IPS-15b (cell line): ENCODE results near the gene KLHL8.

Experiments
- H3K27me3 ChIP-seq: one replicate; pipeline ENCODE4 v1.6.1; 2013; ENCODE audit warnings: low read length; ENCODE audit not compliant: control insufficient read depth, insufficient read depth
- H3K36me3 ChIP-seq: one replicate; pipeline ENCODE4 v1.6.1; 2013; ENCODE audit warnings: low read length; ENCODE audit not compliant: control insufficient read depth, insufficient read depth
- H3K4me1 ChIP-seq: one replicate; pipeline ENCODE4 v1.6.1; 2013; ENCODE audit warnings: mild to moderate bottlenecking, low read length; ENCODE audit not compliant: control insufficient read depth, insufficient read depth
- H3K4me3 ChIP-seq: one replicate; pipeline ENCODE4 v1.5.1; 2013; ENCODE audit warnings: low read depth, low read length
- H3K9ac ChIP-seq: one replicate; pipeline ENCODE4 v1.6.1; 2013; ENCODE audit warnings: low read depth, mild to moderate bottlenecking, low read length
- H3K9me3 ChIP-seq: one replicate; pipeline ENCODE4 v1.6.1; 2013; ENCODE audit warnings: mild to moderate bottlenecking, low read length; ENCODE audit not compliant: control insufficient read depth, insufficient read depth

Gene KLHL8

DNA sequence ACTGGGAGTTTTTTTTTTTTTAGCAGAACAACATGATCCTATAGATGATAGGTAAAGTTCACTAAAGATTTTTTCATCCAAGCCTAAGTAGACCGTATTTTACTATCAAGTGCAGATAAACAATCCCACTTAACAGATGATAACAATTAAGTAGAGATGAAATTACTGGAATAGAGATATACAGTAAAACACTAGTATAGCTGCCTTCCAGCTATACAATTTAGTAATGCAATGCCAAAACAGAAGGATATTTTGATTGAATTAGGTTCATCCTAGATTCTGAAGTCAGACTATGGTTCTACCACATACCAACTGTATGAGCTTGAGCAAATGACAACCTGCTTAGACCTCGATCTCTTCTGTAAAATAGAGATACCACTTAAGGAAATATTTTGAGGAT lies 24.3 kb downstream of the KLHL8 start:
- no peak overlapping the region for H3K4me3 ChIP-seq
- H3K4me1 ChIP-seq, result peaks cover 2% of the 10 kb centered on the region
- no peaks in the 10 kb centered on the region for H3K9me3 ChIP-seq
- H3K36me3 ChIP-seq, result no peaks in the 10 kb centered on the region
- no peak overlapping the region for H3K9ac ChIP-seq
- no peaks in the 10 kb centered on the region for H3K27me3 ChIP-seq

DNA sequence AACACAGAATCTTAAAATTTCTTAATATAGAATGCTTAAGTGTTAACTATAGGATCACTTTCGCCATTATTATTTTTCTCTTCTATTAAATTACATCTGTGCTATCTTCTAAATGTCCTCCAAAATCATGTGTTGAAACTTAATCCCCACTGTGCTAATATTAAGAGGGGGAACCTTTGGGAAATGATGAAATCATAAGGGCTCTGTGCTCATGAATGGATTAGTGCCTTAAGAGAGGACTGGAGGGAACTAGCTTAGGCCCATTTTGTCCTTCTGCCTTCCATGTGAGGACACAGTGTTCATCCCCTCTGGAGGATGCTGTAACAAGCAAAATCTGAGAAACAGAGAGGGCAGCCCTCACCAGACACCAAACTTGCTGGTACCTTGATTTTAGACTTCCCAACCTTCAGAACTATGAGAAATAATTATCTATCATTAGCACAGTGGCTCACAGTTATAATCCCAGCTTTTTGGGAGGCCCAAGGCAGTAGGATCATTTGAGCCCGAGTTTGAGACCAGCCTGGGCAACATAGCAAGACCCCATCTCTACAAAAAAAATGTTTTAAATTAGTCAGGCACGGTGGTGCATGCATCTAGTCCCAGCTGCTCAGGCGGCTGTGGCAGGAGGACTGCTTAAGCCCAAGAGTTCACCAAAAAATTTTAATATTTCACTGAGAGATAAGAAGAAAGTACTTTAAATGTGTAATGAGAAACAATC lies 26.3 kb downstream of the KLHL8 start:
- Histone ChIP-seq H3K27me3 (no peaks in the 10 kb centered on the region), H3K4me1 (peaks cover 2% of the 10 kb centered on the region), H3K4me3 (no peak overlapping the region), H3K9me3 (no peaks in the 10 kb centered on the region), H3K9ac (no peak overlapping the region), H3K36me3 (no peaks in the 10 kb centered on the region)

DNA sequence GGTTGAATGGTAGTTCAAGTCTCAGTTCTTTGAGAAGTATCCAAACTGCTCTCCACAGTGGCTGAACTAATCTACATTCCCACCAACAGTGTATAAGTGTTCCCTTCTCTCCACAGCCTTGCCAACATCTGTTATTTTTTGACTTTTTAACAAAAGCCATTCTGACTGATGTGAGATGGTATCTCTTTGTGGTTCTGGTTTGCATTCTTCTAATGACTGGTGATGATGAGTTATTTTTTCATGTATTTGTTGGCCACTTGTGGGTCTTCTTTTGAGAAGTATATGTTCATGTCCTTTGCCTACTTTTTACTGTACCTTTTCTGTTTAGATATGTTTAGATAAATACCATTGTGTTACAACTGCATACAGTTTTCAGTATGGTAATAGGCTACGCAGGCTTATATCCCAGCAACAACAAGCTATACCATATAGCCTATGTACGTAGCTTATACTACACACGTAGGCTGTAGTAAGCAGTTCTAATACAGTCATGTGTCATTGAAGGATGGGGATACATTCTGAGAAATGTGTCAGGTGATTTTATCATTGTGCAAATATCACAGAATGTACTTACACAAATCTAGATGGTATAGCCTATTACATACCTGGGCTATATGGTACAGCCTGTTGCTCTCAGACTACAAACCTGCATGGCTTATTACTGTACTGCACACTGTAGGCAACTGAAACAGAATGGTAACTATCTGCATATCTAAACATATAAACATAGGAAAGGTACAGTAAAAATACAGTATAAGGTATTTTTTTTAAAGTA lies 28.1 kb downstream of the KLHL8 start:
- H3K4me1 ChIP-seq, result peaks cover 2% of the 10 kb centered on the region
- H3K4me3 ChIP-seq, result no peak overlapping the region
- H3K27me3 ChIP-seq, result no peaks in the 10 kb centered on the region
- H3K36me3 ChIP-seq, result no peaks in the 10 kb centered on the region
- no peaks in the 10 kb centered on the region for H3K9me3 ChIP-seq
- no peak overlapping the region for H3K9ac ChIP-seq

DNA sequence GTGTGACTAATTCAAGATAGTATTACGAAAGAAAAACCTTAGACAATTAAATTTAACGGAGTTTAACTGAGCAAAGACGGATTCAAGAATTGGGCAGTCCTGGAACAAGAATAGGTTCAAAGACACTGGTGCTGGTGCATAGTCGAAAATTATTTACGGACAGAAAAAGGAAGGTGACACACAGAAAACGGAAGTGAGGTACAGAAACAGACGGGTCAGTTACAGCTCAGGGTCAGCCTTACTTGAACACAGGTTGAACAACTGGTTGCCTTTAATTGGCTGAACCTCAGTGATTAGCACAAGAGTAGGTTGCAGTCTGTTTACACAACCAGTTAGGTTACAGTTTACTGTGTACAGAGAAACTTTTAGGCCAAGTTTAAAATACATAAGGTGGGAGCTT lies 31.5 kb downstream of the KLHL8 start:
- H3K9ac ChIP-seq, result no peak overlapping the region
- H3K4me3 ChIP-seq, result no peak overlapping the region
- H3K9me3 ChIP-seq, result no peaks in the 10 kb centered on the region
- H3K36me3 ChIP-seq, result no peaks in the 10 kb centered on the region
- no peaks in the 10 kb centered on the region for H3K27me3 ChIP-seq
- H3K4me1 ChIP-seq, result no peaks in the 10 kb centered on the region

DNA sequence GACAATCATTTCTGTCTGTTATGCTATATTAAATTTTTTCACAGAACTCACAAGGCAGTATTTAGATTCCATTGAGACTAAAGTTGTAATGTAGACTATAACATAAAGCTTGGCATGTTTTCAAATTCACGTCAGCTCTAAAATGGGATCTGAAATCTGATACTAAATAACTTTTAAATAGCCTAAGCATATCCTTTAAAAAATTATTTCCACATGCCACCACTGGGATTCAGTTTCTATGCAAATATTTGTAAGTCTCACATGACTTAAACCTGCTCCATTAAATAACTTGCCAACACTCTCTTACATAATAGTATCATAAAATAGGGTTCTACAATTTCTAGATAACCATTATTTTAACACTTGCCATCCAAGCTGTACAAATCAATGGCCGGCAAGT lies 32.4 kb downstream of the KLHL8 start:
- Histone ChIP-seq H3K36me3 (no peaks in the 10 kb centered on the region), H3K9ac (no peak overlapping the region), H3K4me3 (no peak overlapping the region), H3K4me1 (no peaks in the 10 kb centered on the region), H3K27me3 (no peaks in the 10 kb centered on the region), H3K9me3 (no peaks in the 10 kb centered on the region)

DNA sequence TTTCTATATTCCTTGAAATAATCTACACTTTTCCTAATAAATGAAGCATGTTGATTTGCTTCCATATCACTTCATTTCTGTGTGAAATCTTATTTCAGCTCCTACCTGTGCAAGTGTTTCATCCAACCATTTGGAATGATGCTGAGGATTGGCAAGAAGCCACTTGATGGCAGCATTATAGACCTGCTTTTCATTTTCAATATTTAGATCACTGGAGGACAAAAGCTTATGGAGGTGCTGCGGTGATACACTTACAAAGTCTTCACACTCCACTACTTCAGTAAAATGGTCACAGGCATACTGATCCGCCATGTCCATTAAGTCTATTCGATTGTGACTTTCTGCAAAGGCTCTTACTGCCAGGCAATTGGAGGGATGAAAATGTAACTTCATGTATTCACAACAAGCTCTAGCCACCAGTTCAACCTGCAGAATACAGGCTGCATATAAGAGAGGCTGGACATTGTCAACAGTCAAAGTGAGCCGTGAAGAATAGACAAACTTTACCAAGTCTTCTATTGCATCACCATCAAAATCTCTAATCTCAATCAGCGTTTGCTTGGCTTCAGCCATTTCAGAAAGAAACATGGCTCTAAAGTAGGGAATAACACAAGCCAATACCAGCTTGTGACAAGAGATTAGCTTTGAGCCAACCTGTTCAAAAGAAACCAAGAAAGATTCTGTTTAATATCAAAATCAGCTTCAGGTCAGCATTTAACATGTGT lies 35.1 kb downstream of the KLHL8 start:
- no peaks in the 10 kb centered on the region for H3K4me1 ChIP-seq
- no peak overlapping the region for H3K9ac ChIP-seq
- H3K9me3 ChIP-seq, result no peaks in the 10 kb centered on the region
- no peak overlapping the region for H3K4me3 ChIP-seq
- no peaks in the 10 kb centered on the region for H3K36me3 ChIP-seq
- H3K27me3 ChIP-seq, result no peaks in the 10 kb centered on the region

DNA sequence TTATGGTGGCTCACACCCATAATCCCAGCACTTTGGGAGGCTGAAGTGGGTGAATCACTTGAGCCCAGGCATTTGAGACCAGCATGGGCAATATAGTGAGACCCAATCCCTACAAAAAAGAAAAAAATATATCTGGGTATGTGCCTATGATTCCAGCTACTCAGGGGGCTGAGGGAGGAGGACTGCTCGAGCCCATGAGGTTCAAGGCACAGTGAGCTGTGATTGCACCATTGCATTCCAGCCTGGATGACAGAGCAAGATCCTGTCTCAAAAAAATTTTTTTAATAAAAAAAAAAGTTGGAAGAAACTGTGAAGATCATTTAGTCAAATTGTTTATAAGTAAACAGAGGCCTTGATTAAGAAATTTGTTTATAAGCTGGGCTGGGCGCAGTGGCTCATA lies 39.7 kb downstream of the KLHL8 start:
- Histone ChIP-seq H3K9me3 (no peaks in the 10 kb centered on the region), H3K9ac (no peak overlapping the region), H3K27me3 (no peaks in the 10 kb centered on the region), H3K36me3 (no peaks in the 10 kb centered on the region), H3K4me3 (no peak overlapping the region), H3K4me1 (no peaks in the 10 kb centered on the region)

DNA sequence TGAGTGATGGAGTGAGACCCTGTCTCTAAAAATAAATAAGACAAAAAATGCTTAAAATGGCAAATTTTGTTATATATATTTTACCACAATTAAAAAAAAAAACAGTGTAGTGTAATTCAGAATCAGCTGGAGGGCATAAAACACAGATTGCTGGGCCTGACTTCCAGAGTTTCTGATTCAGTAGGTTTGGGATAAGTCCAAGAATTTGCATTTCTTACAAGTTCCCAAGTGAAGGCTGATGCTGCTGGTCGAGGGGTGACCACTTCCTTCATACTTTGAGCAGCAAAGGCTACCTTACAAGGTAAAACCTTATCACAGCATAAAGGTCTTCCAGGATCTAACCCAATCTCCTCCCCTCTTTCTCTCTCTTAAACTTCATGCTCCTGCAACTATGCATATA lies 40.7 kb downstream of the KLHL8 start:
- Histone ChIP-seq H3K4me1 (no peaks in the 10 kb centered on the region), H3K9ac (no peak overlapping the region), H3K36me3 (no peaks in the 10 kb centered on the region), H3K9me3 (no peaks in the 10 kb centered on the region), H3K4me3 (no peak overlapping the region), H3K27me3 (no peaks in the 10 kb centered on the region)

DNA sequence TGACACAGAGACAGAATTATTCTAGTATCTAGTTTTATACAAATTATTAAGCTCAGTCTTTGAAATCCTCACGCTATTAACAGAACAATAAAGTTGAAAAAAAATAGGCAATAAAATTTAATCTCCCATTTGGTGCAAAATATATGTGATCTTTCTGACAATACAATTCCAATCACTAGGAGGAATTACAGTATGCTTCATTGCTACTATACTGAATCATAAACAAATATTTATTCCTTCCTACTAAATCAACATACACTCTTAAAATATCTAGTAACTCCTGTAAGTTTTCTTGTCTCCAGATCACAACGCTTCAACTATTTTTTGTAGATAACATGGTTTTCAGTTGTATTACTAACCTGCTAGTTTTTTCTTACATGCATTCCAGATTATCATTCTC lies 45.7 kb downstream of the KLHL8 start:
- H3K9ac ChIP-seq, result no peak overlapping the region
- H3K4me1 ChIP-seq, result no peaks in the 10 kb centered on the region
- no peak overlapping the region for H3K4me3 ChIP-seq
- no peaks in the 10 kb centered on the region for H3K36me3 ChIP-seq
- no peaks in the 10 kb centered on the region for H3K27me3 ChIP-seq
- no peaks in the 10 kb centered on the region for H3K9me3 ChIP-seq

DNA sequence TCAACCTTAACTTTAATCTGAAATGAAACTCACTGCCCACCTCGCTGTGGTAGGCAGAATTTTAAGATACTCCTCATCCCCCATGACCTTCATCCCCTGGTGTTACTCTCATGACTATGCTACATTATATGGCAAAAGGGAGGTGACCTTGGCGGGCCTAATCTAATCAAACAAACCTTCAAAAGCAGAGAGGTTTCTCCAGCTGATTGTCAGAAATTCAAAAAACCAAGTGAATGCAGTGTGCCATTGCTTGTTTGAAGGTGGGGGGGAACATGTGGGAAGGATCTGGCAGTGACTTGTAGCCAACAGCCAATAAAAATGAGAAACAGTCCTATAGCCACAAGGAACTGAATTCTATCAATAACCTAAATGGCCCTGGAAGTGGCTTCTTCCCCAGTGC lies 48.5 kb downstream of the KLHL8 start:
- Histone ChIP-seq H3K9ac (no peak overlapping the region), H3K27me3 (no peaks in the 10 kb centered on the region), H3K4me1 (no peaks in the 10 kb centered on the region), H3K36me3 (peaks cover 4% of the 10 kb centered on the region), H3K4me3 (no peak overlapping the region), H3K9me3 (no peaks in the 10 kb centered on the region)

DNA sequence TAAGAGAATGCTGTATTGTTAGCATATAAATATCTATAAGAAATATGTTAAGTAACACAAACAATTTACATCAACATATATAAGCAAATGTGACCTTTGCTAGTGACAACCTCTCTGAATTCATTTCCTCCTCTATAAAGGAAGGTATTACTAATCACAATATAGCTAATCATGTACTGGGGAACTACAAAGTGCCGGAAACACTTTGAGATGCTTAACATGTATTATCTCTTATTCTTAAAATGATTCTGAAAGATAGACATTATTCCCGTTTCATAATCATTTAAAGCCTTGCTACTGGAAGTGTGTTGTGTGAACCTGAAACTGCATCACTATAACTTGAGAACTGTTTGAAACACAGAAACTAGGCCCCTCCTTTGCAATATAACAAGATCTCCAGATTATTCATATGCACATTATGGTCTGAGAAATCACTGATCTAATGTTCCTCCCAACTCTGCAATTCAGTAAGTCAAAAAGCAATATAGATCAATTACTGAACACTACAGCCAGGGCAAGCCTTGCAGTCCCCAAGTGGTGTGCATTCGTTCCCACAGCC lies 54.0 kb downstream of the KLHL8 start:
- H3K27me3 ChIP-seq, result no peaks in the 10 kb centered on the region
- peaks cover 4% of the 10 kb centered on the region for H3K36me3 ChIP-seq
- no peak overlapping the region for H3K9ac ChIP-seq
- H3K4me3 ChIP-seq, result no peak overlapping the region
- no peaks in the 10 kb centered on the region for H3K4me1 ChIP-seq
- H3K9me3 ChIP-seq, result no peaks in the 10 kb centered on the region
